Thoracic aorta (tissue), 2 donors: ENCODE data around the gene CABLES1. TPM values are rescaled to one million over a fixed set of nuclear protein-coding genes. Genes with fewer than 3 reads are reported as not detected.

ENCODE experiments used
- ATAC-seq: fragments of 150-250 bp; one replicate; pipeline ENCODE4 v1.8.0; 2017; ENCODE audit warnings: low read depth; ENCODE audit not compliant: insufficient number of reproducible peaks, low FRiP score
- DNase-seq: peaks from one replicate; pipeline ENCODE4 v3.0.0-alpha.2; 2020; ENCODE audit warnings: low spot score
- H3K27ac ChIP-seq, 2 donors: fragments of 200-600 bp; sonication (generic); 1 replicate in 1 of 2; 2 replicates in 1 of 2; pipeline ENCODE4 v1.5.1; 2016; ENCODE audit warnings: mild to moderate bottlenecking in 2 of 2, moderate library complexity in 2 of 2
- H3K27me3 ChIP-seq: fragments of 200-600 bp; sonication (generic); replicated peaks from 2 replicates; pipeline ENCODE4 v1.6.0; 2016; ENCODE audit warnings: mild to moderate bottlenecking; ENCODE audit not compliant: insufficient read depth
- H3K36me3 ChIP-seq: fragments of 200-600 bp; sonication (generic); one replicate; pipeline ENCODE4 v1.5.1; 2016
- H3K4me1 ChIP-seq, 2 donors: fragments of 200-600 bp; sonication (generic); 1 replicate in 1 of 2; 2 replicates in 1 of 2; pipeline versions ENCODE4 v1.5.1 to v1.6.0; 2016; ENCODE audit warnings: low read depth in 2 of 2, mild to moderate bottlenecking in 1 of 2; ENCODE audit not compliant: control insufficient read depth in 1 of 2
- H3K4me3 ChIP-seq: fragments of 200-600 bp; sonication (generic); 2 replicates; pipeline ENCODE4 v1.5.1; 2016; ENCODE audit warnings: mild to moderate bottlenecking
- H3K9me3 ChIP-seq: fragments of 200-600 bp; sonication (generic); 2 replicates; pipeline ENCODE4 v1.5.1; 2016
- total RNA-seq, 2 donors: library from RNA; depleted of rRNA; stranded (reverse); fragments of >200 nt; gene quantifications; one replicate each; pipeline versions ENCODE4 v1.1.0 to v1.2.3, GENCODE V29; 2016
- TF ChIP-seq, protein P1 (sequence below): fragments of 200-600 bp; sonication (generic); IDR thresholded peaks from one replicate; pipeline ENCODE4 v1.5.1; 2019; ENCODE audit warnings: antibody characterized with exemption

The CABLES1 gene
- total RNA-seq, 2 donors from 2014 or later: 25.7 to 28.7 TPM

DNA sequence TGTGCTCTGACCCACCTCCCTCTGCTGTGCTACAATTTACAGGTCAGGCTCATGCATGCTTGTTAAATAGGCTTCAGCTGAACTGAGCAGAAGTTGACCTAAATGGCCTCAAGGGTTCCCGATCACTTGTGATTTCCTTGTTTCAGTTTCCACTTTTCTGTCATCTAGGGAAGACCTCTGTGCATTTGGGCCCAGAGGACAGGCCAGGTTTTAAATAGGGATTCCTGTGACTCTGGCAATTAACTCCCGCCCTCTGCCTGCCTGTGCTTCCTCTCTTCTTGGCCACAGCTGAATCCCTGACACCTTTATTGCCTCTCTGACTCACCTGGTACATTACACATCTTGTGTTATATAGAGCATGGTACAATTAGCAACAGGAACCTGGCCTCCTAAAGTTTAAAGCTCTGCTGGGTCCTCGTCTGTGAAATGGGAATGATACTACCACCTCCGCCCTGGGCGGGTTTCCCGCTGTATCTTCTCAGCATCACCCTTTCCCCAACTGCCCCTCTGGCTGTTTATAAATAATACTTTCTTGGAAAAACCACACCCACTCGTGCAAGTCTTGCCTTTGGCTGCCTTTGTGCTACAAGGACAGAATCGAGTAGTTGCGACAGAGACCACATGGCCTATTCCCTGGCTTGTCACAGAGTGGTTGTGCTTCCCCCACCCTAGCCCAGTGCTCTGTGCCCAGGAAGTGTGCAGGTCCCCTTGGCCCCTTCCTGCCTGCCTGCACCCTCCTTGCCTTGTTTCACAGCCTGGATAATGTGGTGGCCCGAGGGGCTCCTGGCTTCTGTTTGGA is 7.9 kb downstream of the CABLES1 start:
- Histone ChIP-seq H3K27ac (peak overlapping the region; percentile 77 to 81), H3K36me3 (no peaks in the 10 kb centered on the region), H3K27me3 (no peaks in the 10 kb centered on the region), H3K9me3 (no peaks in the 10 kb centered on the region), H3K4me1 (peaks cover 33 to 66% of the 10 kb centered on the region in 2 donors), H3K4me3 (peak overlapping the region; percentile 28)
- no peak for DNase-seq
- TF ChIP-seq, protein P1, sequence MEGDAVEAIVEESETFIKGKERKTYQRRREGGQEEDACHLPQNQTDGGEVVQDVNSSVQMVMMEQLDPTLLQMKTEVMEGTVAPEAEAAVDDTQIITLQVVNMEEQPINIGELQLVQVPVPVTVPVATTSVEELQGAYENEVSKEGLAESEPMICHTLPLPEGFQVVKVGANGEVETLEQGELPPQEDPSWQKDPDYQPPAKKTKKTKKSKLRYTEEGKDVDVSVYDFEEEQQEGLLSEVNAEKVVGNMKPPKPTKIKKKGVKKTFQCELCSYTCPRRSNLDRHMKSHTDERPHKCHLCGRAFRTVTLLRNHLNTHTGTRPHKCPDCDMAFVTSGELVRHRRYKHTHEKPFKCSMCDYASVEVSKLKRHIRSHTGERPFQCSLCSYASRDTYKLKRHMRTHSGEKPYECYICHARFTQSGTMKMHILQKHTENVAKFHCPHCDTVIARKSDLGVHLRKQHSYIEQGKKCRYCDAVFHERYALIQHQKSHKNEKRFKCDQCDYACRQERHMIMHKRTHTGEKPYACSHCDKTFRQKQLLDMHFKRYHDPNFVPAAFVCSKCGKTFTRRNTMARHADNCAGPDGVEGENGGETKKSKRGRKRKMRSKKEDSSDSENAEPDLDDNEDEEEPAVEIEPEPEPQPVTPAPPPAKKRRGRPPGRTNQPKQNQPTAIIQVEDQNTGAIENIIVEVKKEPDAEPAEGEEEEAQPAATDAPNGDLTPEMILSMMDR: no peak
- peak; percentile 54 for ATAC-seq

DNA sequence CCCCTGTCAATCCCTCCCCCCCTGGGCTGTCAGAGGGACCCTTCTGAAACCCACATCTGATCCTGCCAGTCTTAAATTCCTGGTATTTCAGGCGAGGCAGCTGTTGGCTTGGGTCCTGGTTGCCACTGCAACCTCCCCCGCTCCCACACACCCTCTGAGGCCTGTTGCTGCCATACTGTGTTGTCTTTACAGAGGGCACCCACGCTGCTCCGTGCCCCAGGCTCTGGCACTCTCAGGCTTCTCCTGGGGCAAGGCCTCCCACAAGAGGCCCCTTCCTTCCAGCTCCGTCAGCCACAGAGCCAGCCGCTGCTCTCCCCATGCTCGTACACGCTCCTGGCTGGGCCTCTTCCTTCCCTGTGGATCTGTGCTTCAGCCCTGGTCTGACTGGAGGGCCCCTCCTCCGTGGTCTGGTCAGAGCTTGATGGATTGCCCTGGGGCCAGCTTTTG is 8.6 kb downstream of the CABLES1 start:
- H3K36me3 ChIP-seq: no peaks in the 10 kb centered on the region
- peaks cover 30 to 60% of the 10 kb centered on the region in 2 donors for H3K4me1 ChIP-seq
- ATAC-seq: no peak
- H3K9me3 ChIP-seq: no peaks in the 10 kb centered on the region
- H3K27ac ChIP-seq: peak overlapping the region; percentile 77 to 81
- TF ChIP-seq, protein P1: no peak
- DNase-seq: no peak
- no peaks in the 10 kb centered on the region for H3K27me3 ChIP-seq
- peak overlapping the region; percentile 28 for H3K4me3 ChIP-seq

DNA sequence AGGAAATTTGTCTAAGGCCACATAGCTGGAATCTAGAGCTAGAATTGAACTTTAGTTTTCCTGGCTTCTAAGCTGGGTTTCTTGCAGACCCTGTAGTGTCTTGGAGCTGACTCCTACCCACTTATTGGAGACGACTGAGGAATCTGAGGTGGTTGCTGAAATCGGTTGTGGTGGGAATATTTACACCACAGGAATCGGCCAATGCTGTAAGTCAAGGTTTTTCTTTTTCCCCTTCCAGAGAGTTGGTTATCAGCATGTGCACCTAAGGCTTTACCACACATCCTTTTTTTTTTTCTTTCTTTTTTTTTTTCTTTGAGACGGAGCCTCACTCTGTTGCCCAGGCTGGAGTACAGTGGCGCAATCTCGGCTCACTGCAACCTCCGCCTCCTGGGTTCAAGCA is 9.4 kb downstream of the CABLES1 start:
- ATAC-seq: no peak
- H3K27me3 ChIP-seq: no peaks in the 10 kb centered on the region
- H3K36me3 ChIP-seq: no peaks in the 10 kb centered on the region
- H3K4me3 ChIP-seq: no peak overlapping the region
- DNase-seq: no peak
- H3K27ac ChIP-seq: peak overlapping the region; percentile 77 to 81
- no peaks in the 10 kb centered on the region for H3K9me3 ChIP-seq
- H3K4me1 ChIP-seq: peaks cover 32 to 64% of the 10 kb centered on the region in 2 donors
- TF ChIP-seq, protein P1: no peak

DNA sequence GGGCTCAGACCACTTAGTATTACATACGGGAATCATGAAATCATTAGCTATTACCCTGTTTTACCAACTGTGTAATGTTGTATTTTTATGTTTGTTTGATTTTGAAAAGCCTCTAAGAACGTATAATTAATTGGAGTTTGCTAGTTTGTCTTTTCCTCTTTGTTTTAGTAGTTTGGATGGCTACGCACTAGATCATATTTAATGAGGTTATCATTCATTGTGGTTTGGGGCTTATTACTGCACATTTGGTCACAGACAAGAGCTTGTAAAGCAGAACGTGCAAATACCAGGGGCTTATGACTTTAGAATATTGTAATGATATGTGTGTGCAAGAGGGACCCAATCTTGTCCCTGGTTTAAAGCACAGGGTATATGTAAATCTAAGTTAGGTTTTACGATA is 10.3 kb downstream of the CABLES1 start:
- TF ChIP-seq, protein P1: no peak
- no peak for DNase-seq
- Histone ChIP-seq H3K4me1 (peaks cover 35 to 70% of the 10 kb centered on the region in 2 donors), H3K27ac (peak overlapping the region in 1 of 2 donors; percentile 38), H3K9me3 (no peaks in the 10 kb centered on the region), H3K27me3 (no peaks in the 10 kb centered on the region), H3K4me3 (no peak overlapping the region), H3K36me3 (no peaks in the 10 kb centered on the region)
- ATAC-seq: no peak

DNA sequence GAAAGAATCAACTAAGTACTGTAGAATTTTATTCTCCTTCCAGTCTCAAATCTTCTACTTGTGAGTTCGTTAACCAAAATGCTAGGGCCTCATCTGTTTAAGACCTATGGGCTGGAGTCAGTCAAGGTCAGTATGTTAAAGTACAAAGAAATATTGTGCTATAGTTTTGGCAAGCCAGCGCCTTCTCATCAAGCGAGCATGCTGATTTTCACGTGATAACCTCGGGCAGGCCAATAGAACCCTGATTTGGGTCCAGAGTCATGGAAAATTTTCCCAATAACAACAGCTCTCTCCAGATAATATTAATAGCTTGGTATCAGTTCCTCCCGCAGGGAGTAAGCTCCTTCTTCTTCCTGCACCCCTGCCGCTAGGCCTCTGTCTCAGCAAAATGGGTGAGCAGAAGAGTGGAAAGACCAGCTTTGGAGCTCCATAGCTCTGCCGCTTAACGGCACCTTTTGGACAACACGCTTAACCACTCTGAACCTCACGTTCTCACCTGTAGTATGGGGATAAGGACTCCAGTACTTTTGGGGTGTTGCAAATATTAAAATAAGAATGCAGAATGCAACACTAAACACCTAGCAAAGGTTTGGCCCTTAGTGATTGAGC is 11.7 kb downstream of the CABLES1 start:
- Histone ChIP-seq H3K27me3 (no peaks in the 10 kb centered on the region), H3K4me1 (peaks cover 27 to 57% of the 10 kb centered on the region in 2 donors), H3K36me3 (no peaks in the 10 kb centered on the region), H3K4me3 (no peak overlapping the region), H3K9me3 (no peaks in the 10 kb centered on the region), H3K27ac (peak overlapping the region; percentile 20 to 32)
- no peak for ATAC-seq
- no peak for DNase-seq
- TF ChIP-seq, protein P1: no peak
